Activated CD8-positive, alpha-beta memory T cell treated with anti-CD3 and anti-CD28 coated beads for 48 hours (primary cell): ENCODE results near the gene HBB.

Experiments
- DNase-seq, 3 experiments: peaks; one replicate each; pipeline ENCODE4 v3.0.0-alpha.2; 2020; ENCODE audit warnings: low read depth in 2 of 3, low spot score in 2 of 3

The HBB gene

GRCh38 chr11:5247472-5248192 is 20.8 kb upstream of the HBB start:
- no peak for DNase-seq

DNA sequence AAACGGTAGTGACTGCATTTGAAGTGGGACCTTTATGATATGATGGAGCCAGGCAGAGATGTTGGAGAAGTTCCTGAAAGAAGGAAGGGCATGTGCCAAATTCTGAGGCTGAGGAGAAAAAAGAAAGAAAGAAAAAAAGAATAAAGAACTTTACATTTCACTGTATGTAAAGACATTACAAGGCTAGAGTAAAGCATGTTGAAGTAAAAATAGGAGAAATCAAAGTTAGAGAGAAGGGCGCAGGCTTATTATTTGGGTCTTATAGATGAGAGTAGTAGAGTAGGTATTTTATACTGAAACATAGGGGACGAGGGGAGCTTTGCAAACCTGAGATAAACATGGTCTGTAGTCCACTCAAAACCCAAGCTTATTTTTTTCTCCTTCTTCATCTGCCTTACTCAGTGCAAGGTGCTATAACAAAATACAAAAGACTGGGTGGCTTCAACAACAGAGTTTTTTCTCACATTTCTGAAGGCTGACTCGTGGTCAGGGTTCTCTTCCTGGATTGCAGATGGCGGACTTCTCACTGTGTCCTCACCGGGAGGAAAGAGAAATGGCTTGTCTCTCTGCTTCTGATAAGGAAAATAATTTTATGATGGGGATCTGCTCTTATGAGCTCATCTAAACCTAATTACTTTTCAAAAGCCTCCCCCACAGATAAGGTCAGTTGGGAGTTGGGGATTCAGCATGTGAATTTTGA is 20.1 kb upstream of the HBB start:
- DNase-seq = no peak

GRCh38 chr11:5245155-5245554 is 18.3 kb upstream of the HBB start:
- no peak for DNase-seq

DNA sequence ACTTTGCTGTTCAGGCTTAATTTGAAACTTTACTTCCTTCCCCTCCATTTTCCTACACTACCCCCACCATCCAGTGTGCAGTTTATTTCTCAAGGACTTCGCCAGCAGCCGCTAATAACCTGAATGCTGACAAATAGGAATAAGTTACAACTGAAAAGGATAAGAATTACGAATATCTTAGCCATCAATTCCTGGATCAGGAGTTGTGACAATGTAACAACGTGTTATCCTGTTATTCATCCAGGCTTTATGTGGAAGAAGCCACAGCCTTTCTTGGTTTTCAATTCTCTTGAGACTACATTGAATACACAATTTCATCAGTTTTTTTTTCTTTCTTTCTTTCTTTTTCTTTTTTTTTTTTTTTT is 16.9 kb upstream of the HBB start:
- no peak for DNase-seq

GRCh38 chr11:5242933-5243815 is 16.3 kb upstream of the HBB start:
- DNase-seq = no peak

DNA sequence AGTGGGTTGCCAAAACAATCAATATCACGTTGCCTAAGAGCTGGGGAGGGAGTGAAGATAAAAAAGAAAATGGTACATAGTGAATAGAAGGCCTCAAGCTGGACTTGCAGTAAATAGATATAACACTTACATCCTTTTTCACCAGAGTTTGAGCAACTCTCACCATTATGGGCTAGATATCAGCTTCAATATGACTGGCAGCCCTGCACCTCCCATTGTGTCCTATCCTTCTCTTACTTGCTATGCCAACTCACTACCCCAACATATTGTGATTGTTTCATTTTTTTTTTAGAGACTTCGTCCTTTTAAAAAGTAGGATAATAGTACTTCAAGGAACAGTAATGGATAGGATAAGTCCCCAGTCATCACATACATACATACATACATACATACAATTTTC is 15.3 kb upstream of the HBB start:
- DNase-seq = no peak

GRCh38 chr11:5241458-5241857 is 14.6 kb upstream of the HBB start:
- DNase-seq = no peak

DNA sequence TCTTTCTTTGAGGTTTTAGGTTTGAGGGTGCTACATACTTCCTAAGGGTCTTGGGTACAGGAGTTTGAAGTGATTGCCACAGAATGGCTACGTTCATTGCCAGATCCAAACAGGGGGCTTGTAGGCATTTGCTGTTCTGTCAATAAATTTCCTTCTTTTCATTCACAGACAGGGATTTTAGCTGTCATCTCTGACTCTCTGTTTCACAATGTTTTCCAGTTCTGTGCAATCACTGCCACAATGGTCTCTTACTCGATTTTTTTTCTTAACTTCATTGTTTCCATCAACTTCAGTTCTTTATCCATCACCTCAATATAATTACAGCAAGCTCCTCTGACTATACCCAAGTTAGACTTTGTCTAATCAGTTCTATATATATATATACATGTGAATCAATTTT is 13.6 kb upstream of the HBB start:
- no peak for DNase-seq

- DNase-seq = no peak
These were observed 13.2 kb upstream of the HBB start for GRCh38 chr11:5240056-5240455.

- DNase-seq = no peak
These were observed 12.2 kb upstream of the HBB start for GRCh38 chr11:5239046-5239445.

DNA sequence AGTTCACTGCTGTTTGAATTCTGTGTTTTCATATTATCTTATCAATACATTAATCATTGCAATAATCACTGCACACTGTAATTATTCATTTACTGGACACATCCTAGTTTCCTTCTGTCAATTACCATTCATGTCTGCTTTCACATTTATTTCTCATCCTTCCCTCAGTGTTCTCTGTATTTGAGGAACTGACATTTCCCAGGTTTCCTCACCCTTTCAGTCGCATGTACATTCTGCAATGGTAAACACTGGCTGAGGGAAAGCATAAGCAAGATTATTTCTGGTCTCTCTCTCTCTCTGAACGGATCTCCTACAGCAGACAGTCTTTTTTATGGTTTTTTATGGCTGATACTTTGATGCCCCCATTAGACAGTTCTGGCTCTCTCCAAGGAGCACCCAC is 11.6 kb upstream of the HBB start:
- DNase-seq = no peak

DNA sequence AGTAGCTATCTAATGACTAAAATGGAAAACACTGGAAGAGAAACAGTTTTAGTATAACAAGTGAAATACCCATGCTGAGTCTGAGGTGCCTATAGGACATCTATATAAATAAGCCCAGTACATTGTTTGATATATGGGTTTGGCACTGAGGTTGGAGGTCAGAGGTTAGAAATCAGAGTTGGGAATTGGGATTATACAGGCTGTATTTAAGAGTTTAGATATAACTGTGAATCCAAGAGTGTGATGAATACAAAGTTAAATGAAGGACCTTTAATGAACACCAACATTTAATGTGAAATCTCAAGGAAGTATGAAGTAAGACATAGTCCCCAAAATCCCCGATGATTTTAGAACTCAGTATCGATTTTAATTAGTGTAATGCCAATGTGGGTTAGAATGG is 10.5 kb upstream of the HBB start:
- DNase-seq = no peak

DNA sequence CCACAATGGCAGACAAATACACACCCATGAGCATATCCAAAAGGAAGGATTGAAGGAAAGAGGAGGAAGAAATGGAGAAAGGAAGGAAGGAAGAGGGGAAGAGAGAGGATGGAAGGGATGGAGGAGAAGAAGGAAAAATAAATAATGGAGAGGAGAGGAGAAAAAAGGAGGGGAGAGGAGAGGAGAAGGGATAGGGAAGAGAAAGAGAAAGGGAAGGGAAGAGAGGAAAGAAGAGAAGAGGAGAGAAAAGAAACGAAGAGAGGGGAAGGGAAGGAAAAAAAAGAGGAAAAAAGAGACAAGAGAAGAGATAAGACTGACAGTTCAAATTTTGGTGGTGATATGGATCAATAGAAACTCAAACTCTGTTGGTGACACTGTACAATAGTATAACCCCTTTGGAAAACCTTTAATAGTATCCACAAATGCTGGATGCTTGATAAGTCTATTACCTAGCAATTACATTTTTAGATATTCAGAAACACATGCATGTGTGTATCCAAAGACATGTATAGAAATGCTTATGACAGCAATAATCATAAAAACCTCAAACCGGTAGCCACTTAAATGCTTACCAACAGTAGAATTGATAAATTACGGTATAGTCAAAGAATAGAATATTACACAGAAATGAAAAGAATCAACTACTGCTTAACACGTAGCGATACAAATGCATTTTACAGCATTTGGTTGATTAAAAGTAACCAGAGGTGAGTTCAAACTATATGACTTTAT is 8.7 kb upstream of the HBB start:
- no peak for DNase-seq

DNA sequence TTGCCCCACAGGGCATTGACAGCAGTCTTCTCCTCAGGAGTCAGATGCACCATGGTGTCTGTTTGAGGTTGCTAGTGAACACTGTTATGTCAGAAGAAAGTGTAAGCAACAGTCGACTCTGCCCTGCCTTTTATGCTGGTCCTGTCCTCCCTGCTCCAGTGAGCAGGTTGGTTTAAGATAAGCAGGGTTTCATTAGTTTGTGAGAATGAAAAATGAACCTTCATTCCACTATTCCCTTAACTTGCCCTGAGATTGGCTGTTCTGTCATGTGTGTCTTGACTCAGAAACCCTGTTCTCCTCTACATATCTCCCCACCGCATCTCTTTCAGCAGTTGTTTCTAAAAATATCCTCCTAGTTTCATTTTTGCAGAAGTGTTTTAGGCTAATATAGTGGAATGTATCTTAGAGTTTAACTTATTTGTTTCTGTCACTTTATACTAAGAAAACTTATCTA is 7.5 kb upstream of the HBB start, which contains the start of gene HBD:
HBD (minus strand) TSS at position 103 of the 454 bp plus-strand sequence; CDS start at position 53, 50 bp downstream.
- DNase-seq = no peak

- DNase-seq = no peak
These were observed 6.4 kb upstream of the HBB start for GRCh38 chr11:5233307-5233706.

GRCh38 chr11:5232821-5233220 is 6.0 kb upstream of the HBB start:
- DNase-seq = no peak

- no peak for DNase-seq
These were observed 5.3 kb upstream of the HBB start for GRCh38 chr11:5232176-5232575.

DNA sequence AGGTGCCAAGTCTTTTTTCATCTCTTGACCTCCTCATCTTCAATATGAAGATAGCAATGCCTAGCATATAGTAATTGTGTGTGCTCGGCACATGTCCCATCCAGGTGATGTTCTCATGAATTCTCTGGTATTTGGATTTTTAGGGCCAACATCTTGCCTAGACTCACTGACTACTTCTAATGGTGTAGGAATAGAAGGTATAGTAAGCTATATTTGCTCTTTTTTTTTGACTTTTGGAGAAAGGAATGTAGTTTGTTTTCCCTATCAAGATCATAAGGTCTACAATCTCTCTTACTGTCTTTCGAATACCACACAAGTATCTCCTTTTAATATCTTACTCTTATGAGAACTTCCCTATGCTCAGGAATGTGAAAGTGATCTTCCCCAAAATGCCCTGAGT is 4.2 kb upstream of the HBB start:
- DNase-seq = no peak

DNA sequence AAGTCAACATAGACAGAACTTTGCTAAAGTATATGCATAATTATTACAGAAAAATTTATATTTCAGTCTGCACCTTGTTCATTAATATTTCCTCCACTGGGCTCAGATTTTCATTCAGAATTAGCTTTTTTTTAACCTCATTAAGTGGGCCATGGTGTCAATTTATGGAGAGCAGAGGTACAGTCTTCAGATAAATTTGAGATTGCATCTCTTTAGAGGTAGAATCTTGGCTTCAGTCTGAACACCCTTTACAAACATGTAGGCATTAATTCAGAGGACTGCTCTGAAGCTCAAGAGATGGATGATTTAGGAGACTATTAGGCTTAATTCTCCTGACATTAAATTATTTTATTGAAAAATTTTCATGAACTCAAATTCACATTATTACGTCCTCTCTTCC is 3.4 kb upstream of the HBB start:
- no peak for DNase-seq

GRCh38 chr11:5229796-5230195 is 2.9 kb upstream of the HBB start:
- DNase-seq = no peak

- no peak for DNase-seq
These were observed 2.5 kb upstream of the HBB start for GRCh38 chr11:5229356-5229755.
